Gastroesophageal sphincter (tissue), 3 donors: ENCODE data around the gene PANX2.

Experiments
- CTCF ChIP-seq, 4 experiments: fragments of 200-600 bp in 2 of 4; fragments of 450-650 bp in 2 of 4; sonication (generic) in 1 of 4; IDR thresholded peaks; one replicate each; pipeline ENCODE4 v1.5.1; 2017 to 2019; ENCODE audit warnings: antibody characterized with exemption in 4 of 4, mild to moderate bottlenecking in 2 of 4, moderate library complexity in 2 of 4
- EP300 ChIP-seq: sonication (generic); formaldehyde crosslinking; IDR thresholded peaks from one replicate; pipeline ENCODE4 v1.6.1; 2017; ENCODE audit warnings: antibody characterized with exemption, mild to moderate bottlenecking
- POLR2A ChIP-seq, 2 donors: fragments of 450-650 bp; IDR thresholded peaks; one replicate each; pipeline ENCODE4 v1.6.1; 2017; ENCODE audit warnings: antibody characterized with exemption in 2 of 2, mild to moderate bottlenecking in 2 of 2, moderate library complexity in 1 of 2
- POLR2AphosphoS5 ChIP-seq: sonication (generic); formaldehyde crosslinking; IDR thresholded peaks from one replicate; pipeline ENCODE4 v1.6.1; 2017; ENCODE audit warnings: antibody characterized with exemption

- TF ChIP-seq POLR2A (IDR thresholded peaks at IDR 0.05): no peak
- TF ChIP-seq EP300: no peak
- TF ChIP-seq CTCF (IDR thresholded peaks at IDR 0.05): no peak
- no peak for TF ChIP-seq POLR2AphosphoS5
Observed at GRCh38 chr22:50175191-50175461, 4.6 kb downstream of the PANX2 start.
